HG03060 (cell line): Measurements from ENCODE around the gene COASY.
"Not testable (repeated sequence)": the region's sequence is repeated elsewhere in the genome, so short reads cannot be mapped to it uniquely, and the experiment has no call there.

Experiments used
- ATAC-seq: cut with Tn5 transposase; IDR thresholded peaks from one replicate; pipeline ENCODE4 v1.9.1; 2021; ENCODE audit warnings: low read depth, moderate number of reproducible peaks; ENCODE audit not compliant: unreplicated experiment

Gene COASY

DNA sequence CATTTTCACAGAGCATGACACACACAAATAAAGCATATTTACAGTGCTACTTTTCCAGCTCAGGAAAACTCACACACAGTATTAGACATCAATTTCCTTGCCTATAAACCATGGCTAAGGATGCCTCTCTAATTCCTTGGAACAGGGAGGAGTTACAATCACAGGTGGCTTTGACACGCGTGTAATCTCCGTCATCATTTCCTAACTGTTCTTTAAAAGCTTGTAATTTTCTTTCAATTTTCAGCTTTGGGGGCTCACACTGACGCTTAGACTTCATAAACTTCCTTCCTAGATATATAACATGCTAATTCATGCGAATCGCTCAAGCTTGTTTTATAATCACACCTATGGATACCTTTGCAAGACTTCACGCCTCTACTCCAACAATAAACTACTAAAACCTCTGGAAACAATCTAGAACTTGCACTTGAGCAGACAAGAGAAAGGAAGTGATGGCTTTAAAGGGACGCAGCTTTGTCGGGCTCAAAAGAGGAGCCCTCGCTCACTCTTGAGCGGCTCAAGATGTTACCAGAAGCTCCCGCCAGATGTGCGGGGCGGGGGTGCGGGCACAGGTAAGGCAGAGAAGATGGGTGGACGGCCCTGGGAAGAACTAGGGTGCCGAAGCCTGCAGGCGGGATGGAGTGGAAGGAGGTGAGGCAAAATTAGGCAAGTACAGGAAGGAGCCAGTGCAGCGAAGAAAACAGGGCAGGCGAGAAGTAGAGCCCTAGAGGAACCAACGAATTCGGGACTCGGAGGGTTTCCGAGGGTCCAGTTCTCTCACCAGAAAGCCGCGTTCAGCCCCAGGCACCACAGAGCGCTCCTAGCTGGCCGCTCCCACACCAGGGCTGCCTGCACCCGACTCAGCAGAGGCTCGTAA, 46.6 kb downstream of the COASY start:
- no peak for ATAC-seq

GRCh38 chr17:42609182-42609813, 47.4 kb downstream of the COASY start, which contains the start of the genes RETREG3 and TUBG1:
TSS of gene RETREG3 (minus strand) at chr17:42609374. CDS start at chr17:42609324, 50 bp downstream.
TSS of gene TUBG1 (plus strand) at chr17:42609683. CDS start at chr17:42609738, 55 bp downstream.
- ATAC-seq = peak; percentile 72

DNA sequence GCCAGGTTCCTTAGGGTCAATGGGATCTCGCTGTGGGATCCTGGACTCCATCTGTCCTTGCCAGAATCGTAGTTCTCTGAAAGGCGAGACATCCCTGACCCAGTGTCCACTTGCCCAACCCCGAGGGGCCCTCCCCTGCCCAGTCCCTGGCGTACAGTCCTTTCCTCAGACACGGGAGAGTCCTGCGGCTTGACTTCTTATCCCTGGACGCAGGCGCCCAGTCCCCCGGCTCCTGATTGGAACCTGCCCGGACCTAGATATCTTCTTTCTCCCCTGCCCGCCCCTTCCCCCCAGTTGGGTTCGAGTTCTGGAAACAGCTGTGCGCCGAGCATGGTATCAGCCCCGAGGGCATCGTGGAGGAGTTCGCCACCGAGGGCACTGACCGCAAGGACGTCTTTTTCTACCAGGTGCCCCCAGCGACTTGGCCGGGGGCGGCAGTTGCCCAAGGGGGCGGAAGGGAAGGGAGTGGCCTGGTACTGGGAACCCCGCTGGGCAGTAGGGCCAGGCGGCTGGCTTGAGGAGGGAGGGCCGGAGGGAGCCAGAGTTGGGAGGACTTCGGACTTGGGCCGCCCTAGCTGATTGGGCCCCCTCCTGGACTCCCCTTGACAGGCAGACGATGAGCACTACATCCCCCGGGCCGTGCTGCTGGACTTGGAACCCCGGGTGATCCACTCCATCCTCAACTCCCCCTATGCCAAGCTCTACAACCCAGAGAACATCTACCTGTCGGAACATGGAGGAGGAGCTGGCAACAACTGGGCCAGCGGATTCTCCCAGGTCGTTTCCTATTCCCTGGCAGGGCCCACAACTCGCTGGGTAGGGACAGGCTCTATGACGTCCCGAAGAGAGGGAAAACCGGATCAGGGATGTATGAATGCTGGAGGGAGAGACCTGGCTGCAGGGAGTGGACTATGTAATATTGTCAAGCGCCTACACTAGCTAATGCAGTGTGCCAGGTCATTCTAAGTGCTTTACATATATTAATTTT, 48.2 kb downstream of the COASY start:
- not testable (repeated sequence) for ATAC-seq

DNA sequence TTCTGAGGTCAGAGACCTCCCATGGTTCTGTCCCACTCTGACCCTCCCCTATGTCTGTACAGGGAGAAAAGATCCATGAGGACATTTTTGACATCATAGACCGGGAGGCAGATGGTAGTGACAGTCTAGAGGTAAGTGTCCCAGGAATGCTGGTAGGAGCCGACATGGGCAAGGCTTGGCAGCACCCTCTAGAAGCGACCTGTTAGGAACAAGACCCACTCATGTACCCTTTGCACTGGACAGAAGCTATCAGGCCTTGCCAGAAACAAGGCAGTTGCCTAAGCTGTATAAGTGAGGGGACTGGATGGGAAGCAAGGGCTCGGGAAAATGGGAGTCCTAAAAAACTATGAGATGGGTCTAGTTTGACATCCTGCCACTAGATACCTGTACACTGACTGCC, 50.1 kb downstream of the COASY start:
- no peak for ATAC-seq

GRCh38 chr17:42613699-42614295, 51.8 kb downstream of the COASY start:
- ATAC-seq = no peak
